Body of pancreas (tissue), 4 donors: ENCODE results near the gene TMEM132C. TPM values are rescaled to one million over a fixed set of nuclear protein-coding genes. Genes with fewer than 3 reads are reported as not detected.

Experiments used
- ATAC-seq: fragments of 150-250 bp; one replicate; pipeline ENCODE4 v1.9.1; 2016
- DNase-seq, 4 donors: peaks; one replicate each; pipeline ENCODE4 v3.0.0-alpha.2; 2019
- H3K27ac ChIP-seq, 4 donors: fragments of 200-600 bp; sonication (generic); 1 replicate in 3 of 4; 2 replicates in 1 of 4; pipeline versions ENCODE4 v1.5.1 to v1.6.1; 2016 to 2019; ENCODE audit warnings: mild to moderate bottlenecking in 1 of 4, mixed read lengths in 1 of 4, moderate library complexity in 1 of 4
- H3K27me3 ChIP-seq, 2 donors: fragments of 200-600 bp; sonication (generic); one replicate each; pipeline ENCODE4 v1.6.0; 2016; ENCODE audit warnings: mild to moderate bottlenecking in 1 of 2
- H3K36me3 ChIP-seq, 2 donors: fragments of 200-600 bp; sonication (generic); replicated peaks in 1 of 2; 2 replicates each; pipeline ENCODE4 v1.5.1; 2016; ENCODE audit warnings: low read depth in 2 of 2; ENCODE audit not compliant: insufficient read depth in 1 of 2
- H3K4me1 ChIP-seq: fragments of 200-600 bp; sonication (generic); one replicate; pipeline ENCODE4 v1.6.0; 2016
- H3K4me3 ChIP-seq, 2 donors: fragments of 200-600 bp; sonication (generic); 1 replicate in 1 of 2; 2 replicates in 1 of 2; pipeline ENCODE4 v1.5.1; 2016 to 2019
- H3K9me3 ChIP-seq, 3 donors: fragments of 200-600 bp; sonication (generic); 1 replicate in 2 of 3; 2 replicates in 1 of 3; pipeline ENCODE4 v1.5.1; 2016
- POLR2A ChIP-seq, 3 donors: fragments of 450-650 bp; IDR thresholded peaks; one replicate each; pipeline ENCODE4 v1.6.1; 2016; ENCODE audit warnings: antibody characterized with exemption in 3 of 3, mild to moderate bottlenecking in 2 of 3
- WGBS, 2 donors: methylation state at CpG; one replicate each; pipeline ENCODE4 v1.1.5; 2017; 5-methylcytosine and 5-hydroxymethylcytosine counted together
- intact Hi-C: fragments of 100-400 bp; cut with DNase I; formaldehyde crosslinking; loops from one replicate; pipeline ENCODE4 v1.15.1; 2023
- total RNA-seq, 2 donors: library from RNA; depleted of rRNA; stranded (reverse); fragments of >200 nt; gene quantifications; one replicate each; pipeline ENCODE4 v1.1.0, GENCODE V29; 2016
- TF ChIP-seq, protein P1 (sequence below), 7 experiments: fragments of 450-650 bp in 4 of 7; fragments of 200-600 bp in 3 of 7; sonication (generic) in 3 of 7; IDR thresholded peaks; one replicate each; pipeline ENCODE4 v1.5.1; 2016 to 2019; ENCODE audit warnings: antibody characterized with exemption in 7 of 7

TMEM132C gene
- total RNA-seq, 2 donors from 2014 or later: 4.4 to 8.2 TPM

DNA sequence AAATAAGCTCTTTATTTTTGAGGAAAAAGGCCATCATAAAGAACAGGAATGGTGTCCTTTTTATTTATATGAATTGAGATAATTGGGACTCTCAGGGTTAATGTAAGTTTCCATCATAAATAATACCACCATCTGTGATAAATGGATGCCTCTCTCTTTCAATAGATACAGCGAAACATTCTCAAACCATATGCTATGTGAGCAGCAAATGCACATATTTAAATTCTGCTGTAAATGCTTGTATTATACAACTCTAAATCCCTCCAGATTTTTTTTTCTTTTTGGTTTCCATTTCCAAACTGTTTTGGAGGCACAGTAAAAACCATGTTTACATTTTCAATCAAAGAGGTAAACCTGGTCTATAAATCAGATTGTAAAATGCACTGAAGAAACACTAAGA lies 132.3 kb downstream of the TMEM132C start:
- TF ChIP-seq, protein P1, sequence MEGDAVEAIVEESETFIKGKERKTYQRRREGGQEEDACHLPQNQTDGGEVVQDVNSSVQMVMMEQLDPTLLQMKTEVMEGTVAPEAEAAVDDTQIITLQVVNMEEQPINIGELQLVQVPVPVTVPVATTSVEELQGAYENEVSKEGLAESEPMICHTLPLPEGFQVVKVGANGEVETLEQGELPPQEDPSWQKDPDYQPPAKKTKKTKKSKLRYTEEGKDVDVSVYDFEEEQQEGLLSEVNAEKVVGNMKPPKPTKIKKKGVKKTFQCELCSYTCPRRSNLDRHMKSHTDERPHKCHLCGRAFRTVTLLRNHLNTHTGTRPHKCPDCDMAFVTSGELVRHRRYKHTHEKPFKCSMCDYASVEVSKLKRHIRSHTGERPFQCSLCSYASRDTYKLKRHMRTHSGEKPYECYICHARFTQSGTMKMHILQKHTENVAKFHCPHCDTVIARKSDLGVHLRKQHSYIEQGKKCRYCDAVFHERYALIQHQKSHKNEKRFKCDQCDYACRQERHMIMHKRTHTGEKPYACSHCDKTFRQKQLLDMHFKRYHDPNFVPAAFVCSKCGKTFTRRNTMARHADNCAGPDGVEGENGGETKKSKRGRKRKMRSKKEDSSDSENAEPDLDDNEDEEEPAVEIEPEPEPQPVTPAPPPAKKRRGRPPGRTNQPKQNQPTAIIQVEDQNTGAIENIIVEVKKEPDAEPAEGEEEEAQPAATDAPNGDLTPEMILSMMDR (IDR thresholded peaks at IDR 0.05): no peak
- no peak for TF ChIP-seq POLR2A (IDR thresholded peaks at IDR 0.05)
- 86 to 92% methylated on average over 1 of the region's 1 CpG for WGBS, 2 donors
- no peaks in the 10 kb centered on the region for H3K36me3 ChIP-seq
- no peaks in the 10 kb centered on the region for H3K4me1 ChIP-seq
- intact Hi-C loops: no loop called here
- no peaks in the 10 kb centered on the region for H3K27me3 ChIP-seq
- H3K27ac ChIP-seq: no peak overlapping the region
- no peak for ATAC-seq
- H3K4me3 ChIP-seq: no peak overlapping the region
- no peak for DNase-seq
- H3K9me3 ChIP-seq: no peaks in the 10 kb centered on the region

GRCh38 chr12:128402486-128403243 lies 135.7 kb downstream of the TMEM132C start:
- Histone ChIP-seq H3K36me3 (no peaks in the 10 kb centered on the region), H3K9me3 (no peaks in the 10 kb centered on the region), H3K4me1 (no peaks in the 10 kb centered on the region), H3K27ac (peak overlapping the region; percentile 15 to 61 (median 22)), H3K27me3 (no peaks in the 10 kb centered on the region), H3K4me3 (no peak overlapping the region)
- TF ChIP-seq, protein P1 (IDR thresholded peaks at IDR 0.05): no peak
- TF ChIP-seq POLR2A (IDR thresholded peaks at IDR 0.05): no peak
- intact Hi-C loops: no loop called here
- DNase-seq (peak in 3 of 4 donors; percentile 11 to 28 (median 11)), ATAC-seq (peak; percentile 68)
- 26 to 27% methylated on average over 15 to 16 of the region's 16 CpGs for WGBS, 2 donors

- TF ChIP-seq, protein P1 (IDR thresholded peaks at IDR 0.05): no peak
- TF ChIP-seq POLR2A (IDR thresholded peaks at IDR 0.05): no peak
- H3K4me1 ChIP-seq: peaks cover 4% of the 10 kb centered on the region
- H3K27ac ChIP-seq: no peak overlapping the region
- no peaks in the 10 kb centered on the region for H3K36me3 ChIP-seq
- ATAC-seq: no peak
- H3K27me3 ChIP-seq: no peaks in the 10 kb centered on the region
- 44 to 52% methylated on average over 9 of the region's 9 CpGs for WGBS, 2 donors
- intact Hi-C loops: no loop called here
- no peak overlapping the region for H3K4me3 ChIP-seq
- no peak for DNase-seq
- H3K9me3 ChIP-seq: no peaks in the 10 kb centered on the region
Measured at GRCh38 chr12:128408669-128409068, 141.7 kb downstream of the TMEM132C start.

DNA sequence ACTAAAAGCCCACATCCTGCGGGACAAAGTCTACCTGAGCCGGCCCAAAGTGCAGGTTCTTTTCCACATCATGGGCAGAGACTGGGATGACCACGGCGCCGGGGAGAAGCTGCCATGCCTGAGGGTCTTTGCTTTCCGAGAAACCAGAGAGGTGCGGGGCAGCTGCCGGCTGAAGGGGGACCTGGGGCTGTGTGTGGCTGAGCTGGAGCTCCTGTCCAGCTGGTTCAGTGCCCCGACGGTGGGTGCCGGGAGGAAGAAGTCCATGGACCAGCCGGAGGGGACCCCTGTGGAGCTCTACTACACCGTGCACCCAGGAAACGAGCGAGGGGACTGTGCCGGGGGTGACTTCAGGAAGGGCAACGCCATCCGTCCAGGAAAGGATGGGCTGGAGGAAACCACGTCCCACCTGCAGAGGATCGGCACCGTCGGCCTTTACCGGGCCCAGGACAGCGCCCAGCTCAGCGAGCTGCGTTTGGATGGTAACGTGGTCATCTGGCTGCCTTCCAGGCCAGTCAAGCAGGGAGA lies 148.1 kb downstream of the TMEM132C start:
- ATAC-seq (no peak), DNase-seq (no peak)
- no peaks in the 10 kb centered on the region for H3K27me3 ChIP-seq
- peaks cover 4% of the 10 kb centered on the region for H3K4me1 ChIP-seq
- TF ChIP-seq POLR2A (IDR thresholded peaks at IDR 0.05): no peak
- TF ChIP-seq, protein P1 (IDR thresholded peaks at IDR 0.05): no peak
- 81 to 89% methylated on average over 14 to 26 of the region's 27 CpGs for WGBS, 2 donors
- no peak overlapping the region for H3K27ac ChIP-seq
- H3K9me3 ChIP-seq: no peaks in the 10 kb centered on the region
- intact Hi-C loops: no loop called here
- no peaks in the 10 kb centered on the region for H3K36me3 ChIP-seq
- no peak overlapping the region for H3K4me3 ChIP-seq

DNA sequence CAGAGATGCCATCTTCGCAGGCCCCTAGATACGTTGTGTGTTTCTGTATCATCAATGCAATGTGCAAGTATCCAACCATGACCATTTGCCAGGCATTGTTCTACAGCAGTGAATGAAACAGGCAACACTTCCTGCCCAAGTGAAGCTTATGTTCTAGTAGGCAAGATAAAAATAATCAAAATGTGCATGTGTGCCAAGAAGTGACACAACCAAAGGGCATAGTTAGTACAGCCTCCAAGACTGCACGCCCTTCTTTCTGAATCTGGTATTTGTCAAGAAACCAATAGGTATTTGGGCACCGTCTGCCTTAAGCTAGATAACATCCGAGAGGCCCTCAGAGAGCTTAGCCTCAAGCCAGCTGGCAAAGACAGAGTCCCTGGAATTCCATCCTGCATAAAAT lies 152.0 kb downstream of the TMEM132C start:
- 54 to 64% methylated on average over 5 of the region's 5 CpGs for WGBS, 2 donors
- Histone ChIP-seq H3K27ac (no peak overlapping the region), H3K9me3 (no peaks in the 10 kb centered on the region), H3K36me3 (no peaks in the 10 kb centered on the region), H3K27me3 (no peaks in the 10 kb centered on the region), H3K4me3 (no peak overlapping the region), H3K4me1 (no peaks in the 10 kb centered on the region)
- DNase-seq (no peak), ATAC-seq (no peak)
- intact Hi-C loops: no loop called here
- TF ChIP-seq, protein P1 (IDR thresholded peaks at IDR 0.05): no peak
- TF ChIP-seq POLR2A (IDR thresholded peaks at IDR 0.05): no peak
